Loucy (cell line): ENCODE results near the gene KAT6B.

ENCODE experiments used
- H2AFZ ChIP-seq: fragments of 200-600 bp; sonication (generic); 2 replicates; pipeline ENCODE4 v1.6.0; 2016; ENCODE audit warnings: antibody characterized with exemption, mild to moderate bottlenecking, low read length, moderate library complexity
- H3F3A ChIP-seq: fragments of 200-600 bp; 2 replicates; pipeline ENCODE4 v1.6.0; 2016; ENCODE audit warnings: antibody characterized with exemption, low read depth, mild to moderate bottlenecking
- H3K27me3 ChIP-seq: fragments of 200-600 bp; sonication (generic); 2 replicates; pipeline ENCODE4 v1.6.1; 2014; ENCODE audit warnings: low read length, mild to moderate bottlenecking; ENCODE audit not compliant: insufficient read depth, poor library complexity, severe bottlenecking
- H3K36me3 ChIP-seq: fragments of 200-600 bp; sonication (generic); 2 replicates; pipeline ENCODE4 v1.6.1; 2016; ENCODE audit warnings: low read length; ENCODE audit not compliant: insufficient read depth
- H3K4me1 ChIP-seq: fragments of 200-600 bp; sonication (generic); 2 replicates; pipeline ENCODE4 v1.5.1; 2014; ENCODE audit warnings: low read length, mild to moderate bottlenecking; ENCODE audit not compliant: insufficient read depth, poor library complexity, severe bottlenecking
- H3K4me2 ChIP-seq: fragments of 200-600 bp; sonication (generic); 2 replicates; pipeline ENCODE4 v1.6.0; 2014; ENCODE audit warnings: antibody characterized with exemption, low read length, low read depth, mild to moderate bottlenecking; ENCODE audit not compliant: poor library complexity, severe bottlenecking
- H3K4me3 ChIP-seq: fragments of 200-600 bp; sonication (generic); 2 replicates; pipeline ENCODE4 v1.5.1; 2014; ENCODE audit warnings: low read length, mild to moderate bottlenecking, mixed read lengths; ENCODE audit not compliant: poor library complexity, severe bottlenecking
- H3K79me2 ChIP-seq: fragments of 200-600 bp; sonication (generic); 2 replicates; pipeline ENCODE4 v1.6.1; 2014; ENCODE audit warnings: low read length; ENCODE audit not compliant: insufficient read depth
- H3K9ac ChIP-seq: fragments of 200-600 bp; sonication (generic); 2 replicates; pipeline ENCODE4 v1.6.0; 2014; ENCODE audit warnings: mild to moderate bottlenecking, low read depth, low read length, moderate library complexity; ENCODE audit not compliant: poor library complexity, severe bottlenecking
- H3K9me2 ChIP-seq: fragments of 200-600 bp; sonication (generic); replicated peaks from 2 replicates; pipeline ENCODE4 v1.6.1; 2016; ENCODE audit warnings: low read depth, low read length, mixed read lengths
- H3K9me3 ChIP-seq: fragments of 200-600 bp; sonication (generic); 2 replicates; pipeline ENCODE4 v1.6.1; 2014; ENCODE audit warnings: mild to moderate bottlenecking, antibody characterized with exemption, low read length, low read depth; ENCODE audit not compliant: insufficient read depth
- H4K20me1 ChIP-seq: fragments of 200-600 bp; sonication (generic); 2 replicates; pipeline ENCODE4 v1.6.0; 2014; ENCODE audit warnings: antibody characterized with exemption, low read length, mild to moderate bottlenecking; ENCODE audit not compliant: insufficient read depth, poor library complexity, severe bottlenecking
- CTCF ChIP-seq: fragments of 200-600 bp; sonication (generic); conservative IDR thresholded peaks from 2 replicates; pipeline ENCODE4 v1.5.1; 2014; ENCODE audit warnings: mild to moderate bottlenecking, antibody characterized with exemption, low read length
- EZH2phosphoT487 ChIP-seq: fragments of 200-600 bp; IDR thresholded peaks from 2 replicates; pipeline ENCODE4 v1.6.1; 2018; ENCODE audit warnings: antibody characterized with exemption, mild to moderate bottlenecking, moderate library complexity, borderline replicate concordance

KAT6B gene

GRCh38 chr10:74926791-74927585 is 100.6 kb downstream of the KAT6B start:
- H3K79me2 ChIP-seq, result peaks cover 97% of the 10 kb centered on the region
- no peaks in the 10 kb centered on the region for H3K9me2 ChIP-seq
- H3K9ac ChIP-seq, result peak overlapping the region; percentile 12
- H2AFZ ChIP-seq, result no peak overlapping the region
- H3K4me2 ChIP-seq, result no peak overlapping the region
- no peaks in the 10 kb centered on the region for H3K36me3 ChIP-seq
- 0 out of 2 replicates have a peak, but pooled peaks cover 3% of the 10 kb centered on the region for H3F3A ChIP-seq
- no peaks in the 10 kb centered on the region for H3K9me3 ChIP-seq
- H3K4me3 ChIP-seq, result no peak overlapping the region
- peaks cover 57% of the 10 kb centered on the region for H3K4me1 ChIP-seq
- H4K20me1 ChIP-seq, result peaks cover 13% of the 10 kb centered on the region
- no peaks in the 10 kb centered on the region for H3K27me3 ChIP-seq
- TF ChIP-seq CTCF (no peak), EZH2phosphoT487 (no peak)

GRCh38 chr10:74927701-74928100 is 101.3 kb downstream of the KAT6B start:
- peaks cover 13% of the 10 kb centered on the region for H4K20me1 ChIP-seq
- no peaks in the 10 kb centered on the region for H3K27me3 ChIP-seq
- H3K9me2 ChIP-seq, result no peaks in the 10 kb centered on the region
- no peak overlapping the region for H3K9ac ChIP-seq
- TF ChIP-seq EZH2phosphoT487, result no peak
- TF ChIP-seq CTCF, result no peak
- H3K9me3 ChIP-seq, result no peaks in the 10 kb centered on the region
- H3K79me2 ChIP-seq, result peaks cover 97% of the 10 kb centered on the region
- no peak overlapping the region for H2AFZ ChIP-seq
- peaks cover 50% of the 10 kb centered on the region for H3K4me1 ChIP-seq
- H3K4me3 ChIP-seq, result no peak overlapping the region
- no peak overlapping the region for H3K4me2 ChIP-seq
- H3F3A ChIP-seq, result 0 out of 2 replicates have a peak, but pooled peaks cover 3% of the 10 kb centered on the region
- no peaks in the 10 kb centered on the region for H3K36me3 ChIP-seq

GRCh38 chr10:74928742-74929191 is 102.4 kb downstream of the KAT6B start:
- Histone ChIP-seq H3K79me2 (peaks cover 100% of the 10 kb centered on the region), H3K27me3 (no peaks in the 10 kb centered on the region), H4K20me1 (peaks cover 16% of the 10 kb centered on the region)

More at GRCh38 chr10:74928742-74929191, 102.4 kb downstream of the KAT6B start:
- Histone ChIP-seq H2AFZ (no peak overlapping the region), H3K9ac (no peak overlapping the region), H3K4me3 (no peak overlapping the region), H3F3A (no peaks in the 10 kb centered on the region), H3K4me2 (no peak overlapping the region), H3K36me3 (no peaks in the 10 kb centered on the region), H3K9me2 (no peaks in the 10 kb centered on the region), H3K9me3 (no peaks in the 10 kb centered on the region), H3K4me1 (peaks cover 41% of the 10 kb centered on the region)
- TF ChIP-seq CTCF (no peak), EZH2phosphoT487 (no peak)
